Choroid plexus epithelial cell (primary cell): ENCODE results near the gene NR5A2.

Source experiments
- DNase-seq: peaks from one replicate; pipeline ENCODE4 v3.0.0-alpha.2; 2010; ENCODE audit warnings: low read depth
- H3K4me3 ChIP-seq: 2 replicates; pipeline ENCODE4 v1.5.1; 2011; ENCODE audit warnings: low read depth, mild to moderate bottlenecking, control low read depth, low read length, moderate library complexity
- CTCF ChIP-seq: conservative IDR thresholded peaks from 2 replicates; pipeline ENCODE4 v1.5.1; 2011; ENCODE audit warnings: low read depth, mild to moderate bottlenecking, control low read depth, inconsistent platforms, low read length, moderate library complexity

NR5A2 gene

GRCh38 chr1:200043336-200043668 is 15.8 kb downstream of the NR5A2 start:
- no peak for DNase-seq
- no peak for TF ChIP-seq CTCF
- no peak overlapping the region for H3K4me3 ChIP-seq

- no peak for TF ChIP-seq CTCF
- H3K4me3 ChIP-seq, result no peak overlapping the region
- no peak for DNase-seq
Measured at GRCh38 chr1:200046115-200046514, 18.6 kb downstream of the NR5A2 start.

GRCh38 chr1:200048244-200048643 is 20.7 kb downstream of the NR5A2 start:
- no peak overlapping the region for H3K4me3 ChIP-seq
- DNase-seq, result no peak
- no peak for TF ChIP-seq CTCF

DNA sequence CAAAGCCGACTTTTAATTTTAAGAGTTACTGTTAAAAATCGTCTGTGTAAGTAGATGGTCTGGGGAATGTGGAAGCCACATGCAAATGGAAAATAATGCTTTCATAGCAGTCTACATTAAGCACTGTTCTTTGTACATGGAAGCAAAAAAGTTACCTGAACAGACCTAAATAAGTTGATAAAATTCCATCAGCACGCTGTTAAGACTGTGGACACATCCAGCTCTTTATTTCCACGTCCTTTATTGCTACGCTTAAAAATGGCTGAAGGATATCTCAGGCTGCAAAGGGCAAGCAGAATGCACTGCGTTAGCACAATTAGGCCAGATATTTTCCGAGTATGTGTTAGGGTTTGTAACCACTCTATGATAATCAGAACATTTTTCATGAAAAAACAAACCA is 22.3 kb downstream of the NR5A2 start:
- no peak overlapping the region for H3K4me3 ChIP-seq
- DNase-seq, result no peak
- no peak for TF ChIP-seq CTCF

DNA sequence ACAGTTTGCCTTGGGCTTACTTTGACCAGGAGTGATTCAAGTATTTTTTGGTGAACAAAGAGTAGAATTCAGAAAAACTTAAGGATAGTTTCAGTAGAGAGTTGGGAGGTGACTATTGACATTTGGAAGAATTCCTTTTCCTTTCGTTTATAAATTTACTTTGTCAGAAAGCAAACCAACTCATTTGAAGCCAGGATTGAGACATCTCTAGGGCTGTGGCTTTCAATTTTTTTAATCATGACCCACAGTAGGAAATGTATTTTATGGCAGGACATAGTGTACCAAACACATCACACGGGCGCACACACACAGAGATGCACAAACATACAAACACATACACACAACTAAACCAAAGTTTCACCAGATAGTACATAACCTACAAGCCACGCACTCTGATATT is 24.1 kb downstream of the NR5A2 start:
- TF ChIP-seq CTCF, result no peak
- H3K4me3 ChIP-seq, result no peak overlapping the region
- DNase-seq, result no peak

DNA sequence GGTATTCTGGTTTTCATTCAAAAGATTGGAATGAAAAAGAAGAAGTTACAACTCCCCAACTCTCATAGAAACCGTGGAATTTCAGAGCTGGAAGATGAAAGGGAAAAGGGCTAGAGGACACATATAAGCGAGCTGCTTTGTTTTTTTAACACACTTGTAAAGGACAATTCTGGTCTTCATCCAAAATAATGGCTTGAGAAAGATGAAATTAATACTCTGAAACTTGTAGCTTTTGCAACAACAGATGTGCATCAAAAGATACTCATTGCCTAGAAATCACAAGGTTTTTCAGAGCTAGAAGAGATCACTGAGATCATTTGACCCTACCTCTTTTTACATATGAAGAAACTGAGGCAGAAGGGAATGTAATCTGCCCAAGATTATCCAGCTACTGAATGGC is 25.6 kb downstream of the NR5A2 start:
- DNase-seq, result peak; percentile 50
- TF ChIP-seq CTCF, result no peak

DNA sequence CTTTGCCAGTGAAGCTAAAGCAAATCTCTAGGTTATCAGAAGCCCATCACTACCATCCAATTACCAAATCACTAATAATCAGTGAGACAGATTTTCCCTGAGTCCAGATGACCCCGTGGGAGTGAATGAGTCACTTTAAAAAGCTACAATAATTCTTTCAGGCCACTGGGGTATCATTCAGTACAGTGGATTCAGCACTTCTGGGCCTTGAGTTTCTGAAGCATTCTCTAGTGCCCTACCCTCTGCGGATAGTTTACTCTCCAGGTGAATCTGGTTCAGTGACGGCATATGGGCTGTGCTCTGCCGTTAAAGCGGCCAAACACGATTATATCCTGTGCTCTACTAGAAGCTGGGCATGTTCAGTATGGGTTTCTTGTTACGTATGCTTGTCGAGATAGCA is 26.1 kb downstream of the NR5A2 start:
- no peak overlapping the region for H3K4me3 ChIP-seq
- TF ChIP-seq CTCF, result no peak
- DNase-seq, result no peak

More for the DNA sequence above, 25.6 kb downstream of the NR5A2 start:
- H3K4me3 ChIP-seq, result no peak overlapping the region
